Kidney epithelial cell (primary cell): Measurements from ENCODE around the gene HABP4. TPM values are rescaled to one million over a fixed set of nuclear protein-coding genes. Genes with fewer than 3 reads are reported as not detected.

Source experiments
- DNase-seq: peaks from one replicate; pipeline ENCODE4 v3.0.0-alpha.2; 2010; ENCODE audit warnings: low read depth
- H3K27me3 ChIP-seq: 2 replicates; pipeline ENCODE4 v1.6.0; 2011; ENCODE audit warnings: low read length; ENCODE audit not compliant: control insufficient read depth, insufficient read depth
- H3K36me3 ChIP-seq: 2 replicates; pipeline ENCODE4 v1.5.1; 2011; ENCODE audit warnings: low read length; ENCODE audit not compliant: control insufficient read depth, insufficient read depth
- H3K4me3 ChIP-seq: 2 replicates; pipeline ENCODE4 v1.5.1; 2011; ENCODE audit warnings: low read depth, mild to moderate bottlenecking, control low read depth, low read length
- CTCF ChIP-seq: IDR thresholded peaks from 2 replicates; pipeline ENCODE4 v1.5.1; 2011; ENCODE audit warnings: mild to moderate bottlenecking, moderate library complexity, low read length, control low read depth, inconsistent platforms; ENCODE audit not compliant: insufficient read depth, poor library complexity, severe bottlenecking
- total RNA-seq: library from RNA; depleted of rRNA; stranded (reverse); fragments of >200 nt; gene quantifications from 2 replicates; pipeline ENCODE4 v1.2.3, GENCODE V29; 2015

The HABP4 gene
- total RNA-seq, 1 donor from 2014 or later: 26.7 TPM

- no peak for DNase-seq
These were observed 55.5 kb downstream of the HABP4 start for GRCh38 chr9:96505316-96505991.

GRCh38 chr9:96508227-96508940 lies 58.4 kb downstream of the HABP4 start:
- no peak for DNase-seq
- H3K4me3 ChIP-seq: no peak overlapping the region
- no peak for TF ChIP-seq CTCF
- H3K36me3 ChIP-seq: no peaks in the 10 kb centered on the region
- no peaks in the 10 kb centered on the region for H3K27me3 ChIP-seq

More at GRCh38 chr9:96505316-96505991, 55.5 kb downstream of the HABP4 start:
- H3K36me3 ChIP-seq: no peaks in the 10 kb centered on the region
- no peaks in the 10 kb centered on the region for H3K27me3 ChIP-seq
- TF ChIP-seq CTCF: no peak
- no peak overlapping the region for H3K4me3 ChIP-seq

- H3K27me3 ChIP-seq: no peaks in the 10 kb centered on the region
- H3K36me3 ChIP-seq: no peaks in the 10 kb centered on the region
- TF ChIP-seq CTCF: no peak
- DNase-seq: no peak
- H3K4me3 ChIP-seq: no peak overlapping the region
These were observed 59.1 kb downstream of the HABP4 start for GRCh38 chr9:96509026-96509425.

- Histone ChIP-seq H3K4me3 (no peak overlapping the region), H3K36me3 (no peaks in the 10 kb centered on the region), H3K27me3 (no peaks in the 10 kb centered on the region)
- no peak for TF ChIP-seq CTCF
- no peak for DNase-seq
These were observed 59.9 kb downstream of the HABP4 start for GRCh38 chr9:96509848-96510247.

- no peak for DNase-seq
- TF ChIP-seq CTCF: no peak
- Histone ChIP-seq H3K27me3 (no peaks in the 10 kb centered on the region), H3K4me3 (no peak overlapping the region), H3K36me3 (no peaks in the 10 kb centered on the region)
These were observed 60.3 kb downstream of the HABP4 start for GRCh38 chr9:96510258-96510657.

- no peaks in the 10 kb centered on the region for H3K36me3 ChIP-seq
- H3K27me3 ChIP-seq: no peaks in the 10 kb centered on the region
- TF ChIP-seq CTCF: no peak
- no peak overlapping the region for H3K4me3 ChIP-seq
- no peak for DNase-seq
These were observed 62.3 kb downstream of the HABP4 start for GRCh38 chr9:96512240-96512639.
